Stimulated activated CD4-positive, alpha-beta T cell treated with anti-CD3 and anti-CD28 coated beads, Interleukin-4, amount 100 ng/mL, for 4 hours (primary cell): ENCODE measurements around the gene MORN1.
"Not testable (repeated sequence)": the region's sequence is repeated elsewhere in the genome, so short reads cannot be mapped to it uniquely, and the experiment has no call there.

Experiments used
- DNase-seq, 2 experiments: peaks; one replicate each; pipeline ENCODE4 v3.0.0-alpha.2; 2020

MORN1 gene

GRCh38 chr1:2391041-2391930, at the start of gene MORN1, which contains the start of gene RER1:
Gene MORN1 (minus strand): TSS chr1:2391554. CDS start chr1:2391533, 21 bp downstream.
Gene RER1 (plus strand): TSS chr1:2391841. CDS start chr1:2395791, 3,950 bp downstream.
- DNase-seq, result peak; percentile 97 to 99

GRCh38 chr1:2440346-2440745, 49.0 kb upstream of the MORN1 start:
- not testable (repeated sequence) for DNase-seq

GRCh38 chr1:2439369-2439768, 48.0 kb upstream of the MORN1 start:
- DNase-seq, result no peak

- DNase-seq, result no peak
These were observed 47.3 kb upstream of the MORN1 start for GRCh38 chr1:2438641-2439040.

GRCh38 chr1:2438038-2438437, 46.7 kb upstream of the MORN1 start:
- DNase-seq, result no peak

- no peak for DNase-seq
These were observed 46.3 kb upstream of the MORN1 start for GRCh38 chr1:2437617-2438016.

GRCh38 chr1:2436876-2437275, 45.5 kb upstream of the MORN1 start:
- no peak for DNase-seq

GRCh38 chr1:2435746-2436355, 44.5 kb upstream of the MORN1 start:
- no peak for DNase-seq

- DNase-seq, result no peak
These were observed 43.7 kb upstream of the MORN1 start for GRCh38 chr1:2435091-2435490.

- DNase-seq, result no peak
These were observed 42.7 kb upstream of the MORN1 start for GRCh38 chr1:2433936-2434655.

- no peak for DNase-seq
These were observed 41.8 kb upstream of the MORN1 start for GRCh38 chr1:2433196-2433595.

GRCh38 chr1:2432441-2432844, 41.1 kb upstream of the MORN1 start:
- DNase-seq, result no peak

- DNase-seq, result no peak
These were observed 40.2 kb upstream of the MORN1 start for GRCh38 chr1:2431518-2431917.

- DNase-seq, result no peak
These were observed 39.7 kb upstream of the MORN1 start for GRCh38 chr1:2431103-2431502.

GRCh38 chr1:2430592-2430973, 39.2 kb upstream of the MORN1 start:
- no peak for DNase-seq

- no peak for DNase-seq
These were observed 38.6 kb upstream of the MORN1 start for GRCh38 chr1:2429780-2430591.

- no peak for DNase-seq
These were observed 37.1 kb upstream of the MORN1 start for GRCh38 chr1:2428490-2428889.

GRCh38 chr1:2427976-2428375, 36.6 kb upstream of the MORN1 start:
- no peak for DNase-seq

- no peak for DNase-seq
These were observed 35.7 kb upstream of the MORN1 start for GRCh38 chr1:2427051-2427450.

- DNase-seq, result no peak
These were observed 35.2 kb upstream of the MORN1 start for GRCh38 chr1:2426540-2426939.

GRCh38 chr1:2425892-2426291, 34.5 kb upstream of the MORN1 start:
- DNase-seq, result no peak

GRCh38 chr1:2422523-2422922, 31.2 kb upstream of the MORN1 start:
- no peak for DNase-seq

- no peak for DNase-seq
These were observed 28.1 kb upstream of the MORN1 start for GRCh38 chr1:2419416-2419815.
